ENCODE data around the gene CEP57. TPM values are rescaled to one million over a fixed set of nuclear protein-coding genes. Genes with fewer than 3 reads are reported as not detected.

CEP57 gene
- total RNA-seq, 1 experiment from 2014 or later = 38.1 TPM

DNA sequence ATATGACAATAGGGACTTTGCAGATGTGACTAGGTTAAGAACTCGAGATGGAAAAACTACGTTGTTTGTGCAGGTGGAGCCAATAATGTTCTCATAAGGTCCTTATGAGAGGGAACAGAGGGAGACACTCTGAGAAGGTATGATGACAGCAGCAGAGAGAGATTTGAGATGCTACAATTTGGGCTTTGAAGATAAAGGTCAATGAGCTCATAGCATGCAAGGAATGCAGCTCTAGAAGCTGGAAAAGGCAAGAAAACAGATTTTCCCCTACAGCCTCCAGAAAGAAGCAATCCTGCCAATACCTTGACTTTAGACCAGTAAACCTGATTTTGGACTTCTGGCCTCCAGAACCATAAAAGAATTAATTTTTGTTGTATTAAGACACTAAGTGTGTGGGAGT, 21.8 kb upstream of the CEP57 start:
- no peak for DNase-seq
- no peak overlapping the region for H2AFZ ChIP-seq (ENCODE audit: low read length)
- CTCF ChIA-PET = no interaction called here
- no peaks in the 10 kb centered on the region for H3K4me1 ChIP-seq (ENCODE audit: insufficient read depth, low read length)
- no peak for ATAC-seq
- POLR2A ChIA-PET (ENCODE audit: unreplicated experiment) = interaction anchor here (0.5 to 0.7 kb wide), 2 partner anchors 226 to 475 kb away, joined by 3 read pairs; no protein-coding TSS in a partner anchor
- no peak overlapping the region for H3K27ac ChIP-seq (ENCODE audit: low read length)
- H3K4me3 ChIP-seq (ENCODE audit: low read length) = no peak overlapping the region
- H3K4me2 ChIP-seq (ENCODE audit: low read length) = no peak overlapping the region
- H4K20me1 ChIP-seq (ENCODE audit: low read length) = no peaks in the 10 kb centered on the region
- no peaks in the 10 kb centered on the region for H3K27me3 ChIP-seq (ENCODE audit: low read length)
- no TSS peak for BruUV-seq (replicated peaks)
- no peaks in the 10 kb centered on the region for H3F3A ChIP-seq (ENCODE audit: low read length, unreplicated experiment)
- H3K9me3 ChIP-seq (ENCODE audit: low read length) = no peaks in the 10 kb centered on the region
- intact Hi-C loops (cut with micrococcal nuclease) = loop anchor here (5.0 to 10.0 kb wide), 2 partner anchors 659 to 794 kb away; partner anchors contain the start of genes CWC15 and KDM4D
- H3K9ac ChIP-seq (ENCODE audit: low read length) = no peak overlapping the region
- H3K36me3 ChIP-seq (ENCODE audit: low read depth, low read length) = peaks cover 16% of the 10 kb centered on the region; the same call in 1 of the 2 replicates
- H3K79me2 ChIP-seq (ENCODE audit: low read length) = no peaks in the 10 kb centered on the region
- no peaks in the 10 kb centered on the region for H3K9me2 ChIP-seq (replicated peaks; ENCODE audit: low read length)
- TF ChIP-seq, protein P1, sequence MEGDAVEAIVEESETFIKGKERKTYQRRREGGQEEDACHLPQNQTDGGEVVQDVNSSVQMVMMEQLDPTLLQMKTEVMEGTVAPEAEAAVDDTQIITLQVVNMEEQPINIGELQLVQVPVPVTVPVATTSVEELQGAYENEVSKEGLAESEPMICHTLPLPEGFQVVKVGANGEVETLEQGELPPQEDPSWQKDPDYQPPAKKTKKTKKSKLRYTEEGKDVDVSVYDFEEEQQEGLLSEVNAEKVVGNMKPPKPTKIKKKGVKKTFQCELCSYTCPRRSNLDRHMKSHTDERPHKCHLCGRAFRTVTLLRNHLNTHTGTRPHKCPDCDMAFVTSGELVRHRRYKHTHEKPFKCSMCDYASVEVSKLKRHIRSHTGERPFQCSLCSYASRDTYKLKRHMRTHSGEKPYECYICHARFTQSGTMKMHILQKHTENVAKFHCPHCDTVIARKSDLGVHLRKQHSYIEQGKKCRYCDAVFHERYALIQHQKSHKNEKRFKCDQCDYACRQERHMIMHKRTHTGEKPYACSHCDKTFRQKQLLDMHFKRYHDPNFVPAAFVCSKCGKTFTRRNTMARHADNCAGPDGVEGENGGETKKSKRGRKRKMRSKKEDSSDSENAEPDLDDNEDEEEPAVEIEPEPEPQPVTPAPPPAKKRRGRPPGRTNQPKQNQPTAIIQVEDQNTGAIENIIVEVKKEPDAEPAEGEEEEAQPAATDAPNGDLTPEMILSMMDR (conservative IDR thresholded peaks at IDR 0.05; ENCODE audit: low read depth, low read length) = no peak
- TF ChIP-seq EZH2 (IDR thresholded peaks at IDR 0.05; ENCODE audit: low read length, unreplicated experiment) (no peak), EZH2phosphoT487 (IDR thresholded peaks at IDR 0.05; ENCODE audit: borderline replicate concordance, low read length) (no peak)

DNA sequence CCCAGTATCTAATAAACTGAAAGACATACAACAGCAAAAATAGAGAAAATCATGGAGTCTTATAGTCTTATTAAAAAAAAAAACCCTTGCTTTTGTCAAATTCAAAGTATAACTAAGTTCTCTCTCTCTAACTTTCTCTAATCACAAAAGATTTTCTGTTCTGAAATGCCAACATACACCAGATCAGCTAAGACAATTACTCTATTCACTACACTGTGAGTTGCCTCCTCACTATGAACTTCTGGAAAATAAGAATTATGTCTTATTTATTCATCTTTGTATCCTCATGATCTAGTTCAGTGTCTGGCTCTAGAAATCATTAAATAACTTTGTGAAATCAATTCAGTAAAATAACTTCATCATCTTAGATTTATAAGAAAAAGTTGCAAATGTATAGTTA, 13.4 kb upstream of the CEP57 start:
- ChIA-PET POLR2A (ENCODE audit: unreplicated experiment) (no interaction called here), CTCF (no interaction called here)
- Histone ChIP-seq H3K4me3 (ENCODE audit: low read length) (no peak overlapping the region), H3K27me3 (ENCODE audit: low read length) (no peaks in the 10 kb centered on the region), H2AFZ (ENCODE audit: low read length) (no peak overlapping the region), H4K20me1 (ENCODE audit: low read length) (no peaks in the 10 kb centered on the region), H3K4me2 (ENCODE audit: low read length) (no peak overlapping the region), H3F3A (ENCODE audit: low read length, unreplicated experiment) (no peaks in the 10 kb centered on the region), H3K9ac (ENCODE audit: low read length) (no peak overlapping the region), H3K79me2 (ENCODE audit: low read length) (no peaks in the 10 kb centered on the region), H3K27ac (ENCODE audit: low read length) (no peak overlapping the region), H3K36me3 (ENCODE audit: low read depth, low read length) (peaks cover 77% of the 10 kb centered on the region), H3K4me1 (ENCODE audit: insufficient read depth, low read length) (no peaks in the 10 kb centered on the region), H3K9me2 (replicated peaks; ENCODE audit: low read length) (no peaks in the 10 kb centered on the region), H3K9me3 (ENCODE audit: low read length) (no peaks in the 10 kb centered on the region)
- no TSS peak for BruUV-seq (replicated peaks)
- no peak for TF ChIP-seq EZH2 (IDR thresholded peaks at IDR 0.05; ENCODE audit: low read length, unreplicated experiment)
- TF ChIP-seq, protein P1 (conservative IDR thresholded peaks at IDR 0.05; ENCODE audit: low read depth, low read length) = no peak
- TF ChIP-seq EZH2phosphoT487 (IDR thresholded peaks at IDR 0.05; ENCODE audit: borderline replicate concordance, low read length) = no peak
- DNase-seq = no peak
- ATAC-seq = no peak
- intact Hi-C loops (cut with micrococcal nuclease) = no loop called here

DNA sequence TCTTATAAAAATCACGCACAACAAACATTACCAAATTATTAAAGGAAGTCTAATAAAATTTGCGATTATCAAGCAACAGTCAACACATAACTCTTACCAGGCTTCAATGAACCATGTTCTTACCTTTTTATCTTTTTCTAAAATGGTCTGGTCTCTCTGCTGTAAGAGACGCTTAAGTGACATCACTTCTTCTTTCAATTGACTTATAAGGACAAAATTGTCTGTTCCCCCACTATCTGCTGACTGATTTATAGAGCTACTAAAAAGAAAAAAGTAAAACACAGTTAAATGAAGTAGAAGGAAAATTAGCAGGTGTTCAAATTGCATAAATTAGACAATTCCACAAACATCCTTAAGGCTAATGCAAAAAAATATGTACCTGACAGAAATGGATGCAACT, 11.6 kb upstream of the CEP57 start:
- H3K9me2 ChIP-seq (replicated peaks; ENCODE audit: low read length) = no peaks in the 10 kb centered on the region
- no peaks in the 10 kb centered on the region for H3F3A ChIP-seq (ENCODE audit: low read length, unreplicated experiment)
- ChIA-PET POLR2A (ENCODE audit: unreplicated experiment) (interaction anchor here (0.7 kb wide), 1 partner anchor 616 kb away, joined by 4 read pairs; no protein-coding TSS in a partner anchor), CTCF (no interaction called here)
- H3K27me3 ChIP-seq (ENCODE audit: low read length) = no peaks in the 10 kb centered on the region
- no TSS peak for BruUV-seq (replicated peaks)
- TF ChIP-seq EZH2phosphoT487 (IDR thresholded peaks at IDR 0.05; ENCODE audit: borderline replicate concordance, low read length) = no peak
- TF ChIP-seq EZH2 (IDR thresholded peaks at IDR 0.05; ENCODE audit: low read length, unreplicated experiment) = no peak
- TF ChIP-seq, protein P1 (conservative IDR thresholded peaks at IDR 0.05; ENCODE audit: low read depth, low read length) = no peak
- no peak overlapping the region for H3K4me2 ChIP-seq (ENCODE audit: low read length)
- intact Hi-C loops (cut with micrococcal nuclease) = no loop called here
- DNase-seq = no peak
- no peaks in the 10 kb centered on the region for H3K4me1 ChIP-seq (ENCODE audit: insufficient read depth, low read length)
- H2AFZ ChIP-seq (ENCODE audit: low read length) = no peak overlapping the region
- peaks cover 82% of the 10 kb centered on the region for H3K36me3 ChIP-seq (ENCODE audit: low read depth, low read length)
- H3K9ac ChIP-seq (ENCODE audit: low read length) = no peak overlapping the region
- H3K27ac ChIP-seq (ENCODE audit: low read length) = no peak overlapping the region
- H3K79me2 ChIP-seq (ENCODE audit: low read length) = no peaks in the 10 kb centered on the region
- H3K9me3 ChIP-seq (ENCODE audit: low read length) = no peaks in the 10 kb centered on the region
- H4K20me1 ChIP-seq (ENCODE audit: low read length) = no peaks in the 10 kb centered on the region
- H3K4me3 ChIP-seq (ENCODE audit: low read length) = no peak overlapping the region
- ATAC-seq = no peak
